ENCODE data around the gene ABCA6.
"Not testable (repeated sequence)": the region's sequence is repeated elsewhere in the genome, so short reads cannot be mapped to it uniquely, and the experiment has no call there.

The ABCA6 gene

GRCh38 chr17:69070378-69071232 lies 71.1 kb downstream of the ABCA6 start:
- DNase-seq: not testable (repeated sequence)

GRCh38 chr17:69069226-69069750 lies 72.4 kb downstream of the ABCA6 start:
- no peak for DNase-seq

DNA sequence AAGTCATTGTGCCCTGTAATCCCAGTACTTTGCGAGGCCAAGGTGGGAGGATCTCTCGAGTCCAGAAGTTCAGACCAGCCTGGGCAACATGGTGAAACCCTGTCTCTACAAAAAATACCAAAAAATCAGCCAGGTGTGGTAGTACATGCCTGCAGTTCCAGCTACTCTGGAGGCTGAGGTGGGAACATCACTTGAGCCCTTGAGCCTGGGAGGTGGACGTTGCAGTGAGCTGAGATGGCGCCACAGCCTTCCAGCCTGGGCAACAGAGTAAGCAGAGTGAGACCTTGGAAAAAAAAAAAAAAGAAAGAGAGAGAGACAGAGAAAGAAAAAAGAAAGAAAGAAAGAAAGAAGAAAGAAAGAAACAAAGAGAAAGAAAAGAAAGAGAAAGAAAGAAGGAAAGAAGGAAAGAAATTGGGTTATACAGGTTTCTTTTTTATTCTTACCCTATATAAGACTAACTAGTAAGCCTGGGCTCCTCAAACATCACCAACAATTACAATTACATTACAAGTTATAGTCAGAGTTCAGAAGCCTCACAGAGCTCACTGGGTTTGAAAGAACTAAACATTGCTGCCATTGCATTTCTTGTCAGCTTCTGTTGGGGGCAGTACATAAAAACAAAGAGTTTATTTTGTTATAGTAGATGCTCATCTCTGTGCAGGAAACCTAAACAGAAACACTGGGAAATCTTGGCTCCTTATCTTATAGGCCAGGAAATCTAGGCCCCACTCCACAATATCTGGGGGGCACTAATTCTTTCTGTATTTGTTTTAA lies 74.2 kb downstream of the ABCA6 start:
- DNase-seq: no peak

GRCh38 chr17:69066482-69066881 lies 75.2 kb downstream of the ABCA6 start:
- DNase-seq: no peak

DNA sequence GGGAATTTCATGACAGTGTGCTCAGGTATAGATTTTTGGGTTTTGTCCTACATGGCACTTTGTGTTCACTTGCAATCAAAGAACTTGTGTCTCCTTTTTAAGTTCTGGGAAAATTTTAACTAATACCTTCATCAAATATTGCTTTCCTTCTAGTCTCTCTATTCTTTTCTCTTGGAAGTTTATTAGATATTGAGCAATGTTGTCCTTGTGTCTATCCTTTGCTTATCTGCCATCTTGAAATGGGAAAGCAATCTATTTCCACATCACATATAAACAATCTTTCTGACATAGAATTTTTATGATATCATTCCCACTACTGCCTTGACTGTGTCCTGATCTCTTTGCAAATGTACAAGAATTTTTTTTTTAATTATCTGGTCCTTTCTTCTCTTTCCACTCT lies 76.6 kb downstream of the ABCA6 start:
- DNase-seq: no peak

DNA sequence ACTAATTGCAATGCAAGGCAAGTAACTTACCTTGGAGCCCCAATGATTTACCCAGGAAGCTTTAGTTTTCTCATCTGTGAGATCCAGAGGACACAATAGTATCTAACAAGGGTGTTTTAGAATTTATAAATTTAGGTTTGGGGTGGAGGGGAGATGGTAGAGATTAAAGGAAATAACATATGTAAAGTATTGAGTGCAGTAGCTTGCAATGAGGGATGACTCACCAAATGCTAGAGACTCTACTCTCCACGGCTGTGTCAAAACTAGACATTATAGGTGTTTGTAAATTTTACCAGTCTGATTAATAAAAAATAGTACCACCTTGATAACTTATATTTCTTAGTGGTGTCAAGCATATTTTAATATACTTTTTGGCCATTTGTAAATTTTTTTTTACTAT lies 77.2 kb downstream of the ABCA6 start:
- DNase-seq: no peak

DNA sequence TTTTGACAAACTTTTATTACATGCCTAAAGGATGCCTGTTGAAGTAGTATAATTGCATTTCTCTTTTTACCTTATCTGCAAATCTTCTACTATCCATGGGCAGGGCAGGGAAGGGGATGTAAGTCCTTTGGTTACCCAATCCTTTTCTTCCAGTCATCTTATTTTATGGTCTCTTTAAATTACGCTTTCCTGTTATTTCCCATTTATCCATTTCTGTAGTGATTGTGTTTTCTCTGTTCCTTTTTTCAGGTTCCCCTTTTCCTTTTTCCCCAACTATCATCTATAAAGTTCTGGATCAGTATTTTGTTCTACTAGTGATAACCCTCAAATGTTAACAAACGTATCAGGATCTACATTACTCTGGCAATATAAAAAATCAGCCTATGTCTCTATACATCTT lies 77.7 kb downstream of the ABCA6 start:
- no peak for DNase-seq

- DNase-seq: no peak
Observed at GRCh38 chr17:69062860-69063581, 78.7 kb downstream of the ABCA6 start.

DNA sequence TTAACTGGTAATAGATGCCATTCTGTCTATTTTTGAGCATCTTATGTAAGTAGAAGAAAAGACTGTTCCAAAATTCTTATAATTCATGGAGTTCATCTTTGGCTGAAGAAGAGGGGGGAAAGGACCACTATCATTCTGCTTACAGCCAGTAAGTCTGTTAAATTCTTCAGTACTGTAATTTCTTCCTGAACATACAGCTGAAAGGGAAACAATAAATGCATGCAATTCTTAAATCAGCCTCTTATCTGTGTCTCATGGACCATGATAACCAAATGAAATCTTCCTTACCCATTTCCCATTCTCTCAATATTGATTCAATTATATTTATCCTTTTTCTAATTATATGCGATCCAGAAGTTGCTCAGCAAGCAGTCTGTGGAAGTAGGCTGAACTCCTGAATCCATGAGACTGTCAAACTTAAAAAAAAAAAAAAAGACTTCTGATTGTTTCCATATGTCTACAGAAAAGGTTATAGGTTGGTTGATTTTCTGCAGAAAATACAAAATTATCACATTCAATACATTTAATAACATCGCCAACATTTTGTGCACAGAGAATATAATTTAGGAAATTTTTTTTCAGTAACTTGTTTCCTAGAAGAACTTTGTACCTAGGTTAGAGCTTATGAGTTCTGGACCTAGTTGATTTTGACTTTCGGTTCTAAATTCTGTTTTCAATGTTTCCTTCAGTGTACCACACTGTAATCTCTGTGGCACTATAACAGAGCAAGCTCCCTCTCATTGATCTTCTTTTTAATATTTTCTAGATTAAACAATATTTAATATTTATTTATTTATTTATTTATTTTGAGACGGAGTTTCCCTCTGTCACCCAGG lies 79.8 kb downstream of the ABCA6 start:
- no peak for DNase-seq

GRCh38 chr17:69060822-69061221 lies 80.9 kb downstream of the ABCA6 start, which contains the start of gene ABCA9:
Gene ABCA9 (minus strand): TSS chr17:69060927. CDS start chr17:69051126, 9,801 bp downstream.
- DNase-seq: no peak

DNA sequence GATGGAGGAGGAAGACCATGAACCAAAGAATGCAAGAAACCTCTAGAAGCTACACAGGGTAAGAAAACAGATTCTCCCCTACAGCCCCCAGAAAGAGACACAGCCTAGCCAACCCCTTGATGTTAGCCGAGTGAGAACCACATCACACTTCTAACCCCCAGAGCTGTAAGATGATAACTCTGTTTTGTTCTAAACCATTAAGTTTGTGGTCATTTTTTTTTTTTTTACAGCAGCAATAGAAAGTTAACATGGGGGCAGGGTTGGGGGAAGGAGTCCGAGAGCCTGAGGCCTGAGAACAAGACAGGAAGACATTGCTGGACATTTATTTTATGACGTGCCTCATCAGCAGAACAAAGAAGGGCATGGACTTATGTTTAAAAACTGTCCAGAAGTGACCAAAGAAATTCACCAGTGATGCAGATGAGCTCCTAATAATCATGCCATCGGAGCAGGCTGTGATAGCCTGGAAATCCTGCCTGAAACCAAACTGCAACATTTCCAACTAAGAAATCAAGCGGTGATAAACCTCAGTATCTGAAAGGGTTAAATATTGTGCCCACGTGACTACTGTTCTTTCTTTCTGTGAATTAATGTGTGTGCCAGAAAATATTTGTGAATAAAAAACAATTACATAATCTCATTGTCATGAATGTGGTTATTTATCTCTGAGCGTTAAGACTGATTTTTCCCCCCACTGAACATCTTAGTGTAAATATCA lies 82.1 kb downstream of the ABCA6 start:
- no peak for DNase-seq

DNA sequence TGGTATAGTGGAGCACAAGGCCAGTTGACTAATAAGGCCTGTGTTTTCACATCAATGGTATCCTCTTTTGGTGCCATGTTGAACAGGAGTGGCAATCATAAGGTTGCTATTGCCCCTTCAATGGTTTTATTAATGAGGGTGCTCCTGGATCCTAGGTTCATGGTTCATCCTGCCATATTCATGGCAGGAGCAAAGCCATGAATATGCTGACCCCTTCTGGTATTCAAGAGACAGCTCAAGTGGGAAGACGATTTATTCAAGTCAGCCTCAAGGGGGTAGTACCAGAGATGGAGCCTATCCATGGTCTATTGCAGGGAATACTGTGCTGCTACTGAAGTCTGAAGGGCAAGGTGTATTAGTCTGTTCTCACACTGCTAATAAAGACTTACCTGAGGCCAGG lies 83.5 kb downstream of the ABCA6 start:
- no peak for DNase-seq

GRCh38 chr17:69057280-69057679 lies 84.4 kb downstream of the ABCA6 start:
- no peak for DNase-seq

DNA sequence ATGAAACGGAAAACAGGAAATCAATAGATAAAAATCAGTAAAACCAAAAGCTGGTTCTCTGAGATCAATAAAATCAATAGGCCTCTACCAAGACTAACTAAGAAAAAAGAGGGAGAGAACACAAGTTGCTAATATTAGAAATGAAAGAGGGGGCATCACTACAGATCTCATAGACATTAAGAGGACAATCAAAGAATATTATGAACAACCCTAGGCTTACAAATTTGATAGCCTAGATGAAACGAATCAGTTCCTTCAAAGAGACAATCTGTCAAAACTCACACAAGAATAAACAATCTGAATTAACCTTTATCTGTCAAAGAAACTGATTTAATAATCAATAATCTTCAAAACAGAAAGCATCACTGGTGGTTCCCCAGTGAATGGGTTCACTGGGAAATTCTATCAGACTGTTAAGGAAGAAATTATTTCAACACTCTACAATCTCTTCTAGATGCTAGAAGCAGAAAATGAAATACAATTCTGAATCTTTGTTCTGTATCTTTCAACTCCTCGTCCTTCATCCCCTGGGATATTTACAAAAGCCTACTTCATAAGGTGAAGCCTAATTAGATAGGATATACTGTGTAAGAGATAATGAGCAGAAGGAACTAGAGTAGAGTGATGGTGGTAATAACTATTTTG lies 85.4 kb downstream of the ABCA6 start:
- DNase-seq: no peak

DNA sequence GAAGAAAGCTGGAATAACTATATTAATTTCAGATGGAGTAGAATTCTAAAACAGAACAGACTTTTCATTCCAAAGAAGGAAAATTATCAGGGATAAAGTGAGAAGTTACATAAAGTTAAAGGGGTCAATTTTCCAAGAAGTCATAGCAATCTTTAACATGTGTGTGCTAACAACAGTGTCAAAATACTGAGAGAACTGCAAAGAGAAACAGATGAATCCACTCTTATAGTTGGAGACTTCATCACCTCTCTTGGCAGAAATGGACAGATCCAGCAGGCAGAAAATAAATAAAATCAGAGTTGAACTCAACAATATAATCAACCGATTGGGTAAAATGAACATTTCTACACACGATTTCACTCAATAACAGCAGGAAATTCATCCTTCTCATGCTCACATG lies 86.4 kb downstream of the ABCA6 start:
- DNase-seq: no peak

DNA sequence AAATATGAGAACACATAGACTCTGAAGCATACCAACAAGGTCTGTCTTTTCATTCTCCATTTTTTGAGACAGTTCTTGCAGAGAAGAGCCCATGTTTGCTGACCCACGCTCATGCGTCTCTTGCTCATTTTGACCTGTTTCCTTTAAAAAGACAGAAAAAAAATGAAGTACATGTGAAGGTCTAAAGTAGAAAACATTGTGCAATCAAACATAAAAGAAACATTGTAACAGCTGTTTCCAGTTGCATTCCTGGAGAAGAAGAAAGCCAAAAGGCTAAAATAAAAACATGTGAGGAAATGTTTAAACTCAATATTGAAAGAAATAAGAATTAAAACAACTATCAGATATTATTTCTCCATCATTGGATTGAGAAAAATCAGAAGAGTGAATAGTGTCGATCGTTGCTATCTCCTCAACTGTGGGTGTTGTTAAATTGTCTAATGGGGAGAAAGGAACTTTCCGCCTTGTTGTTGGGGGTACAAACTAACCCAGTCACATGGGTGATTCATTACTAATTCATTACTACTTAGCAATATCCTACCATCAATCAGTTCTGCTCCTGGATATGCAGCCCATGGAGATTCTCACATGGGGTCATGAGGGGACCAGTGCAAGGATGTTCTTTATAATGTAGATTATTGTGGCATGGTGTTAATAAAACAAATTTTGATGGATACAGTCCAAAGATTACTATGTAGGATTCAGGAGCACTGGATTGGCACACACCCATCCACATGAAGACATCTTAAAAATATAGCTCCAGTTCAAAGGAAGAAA lies 90.5 kb downstream of the ABCA6 start:
- DNase-seq: no peak

- DNase-seq: no peak
Observed at GRCh38 chr17:69048634-69049033, 93.1 kb downstream of the ABCA6 start.

DNA sequence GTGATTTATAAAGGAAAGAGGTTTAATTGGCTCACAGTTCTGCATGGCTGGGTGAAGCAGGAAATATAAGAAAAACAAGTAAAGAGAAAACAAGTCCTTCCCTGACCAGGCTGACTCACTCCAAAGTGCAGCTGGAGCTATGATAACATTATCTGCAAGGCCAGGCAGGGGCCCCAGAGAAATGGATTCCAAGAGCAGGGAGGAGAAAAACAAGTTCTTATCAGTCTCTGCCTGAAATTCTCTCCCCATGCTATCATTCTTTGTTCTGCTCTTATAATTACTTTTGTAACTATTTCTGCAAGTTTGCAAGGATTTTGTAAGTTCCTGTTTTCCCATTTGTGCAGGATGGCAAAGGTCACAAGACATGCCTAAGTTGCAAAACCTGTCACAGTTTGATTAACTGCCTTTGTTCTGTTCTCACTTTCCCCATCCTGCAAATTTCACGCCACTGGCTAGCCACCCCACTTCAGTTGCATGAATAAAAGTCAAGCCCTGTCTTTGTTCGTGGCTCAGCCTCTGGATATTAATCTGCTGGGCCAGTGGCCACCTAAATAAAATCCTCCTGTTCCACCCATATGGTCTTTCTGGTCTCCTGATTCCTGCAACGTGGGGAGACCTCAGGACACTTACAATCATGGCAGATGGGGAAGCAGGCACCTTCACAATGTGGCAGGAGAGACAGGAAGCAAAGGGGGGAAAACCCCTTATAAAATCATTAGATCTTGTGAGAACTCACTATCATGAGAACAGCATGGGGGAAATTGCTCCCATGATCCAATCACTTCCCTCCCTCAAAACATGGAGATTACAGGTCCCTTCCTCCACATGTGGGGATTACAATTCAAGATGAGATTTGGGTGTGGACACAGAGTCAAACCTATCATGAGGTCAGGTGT lies 94.1 kb downstream of the ABCA6 start:
- no peak for DNase-seq
